GM21390 (cell line): Measurements from ENCODE around the gene CYLC1.
A peak's percentile ranks its signal among the peaks of the same experiment; 100 is the strongest.

Experiments used
- ATAC-seq: cut with Tn5 transposase; IDR thresholded peaks from one replicate; pipeline ENCODE4 v1.9.1; 2021; ENCODE audit not compliant: unreplicated experiment

Gene CYLC1

GRCh38 chrX:83860846-83861245, at the start of gene CYLC1:
Gene CYLC1, plus strand, starts transcription at chrX:83861146. Its CDS starts 37 bp downstream, at chrX:83861183.
- no peak for ATAC-seq

GRCh38 chrX:83819304-83819703, 41.6 kb upstream of the CYLC1 start:
- ATAC-seq = no peak

GRCh38 chrX:83829874-83830273, 31.1 kb upstream of the CYLC1 start:
- ATAC-seq = no peak

GRCh38 chrX:83845397-83845796, 15.5 kb upstream of the CYLC1 start:
- peak; percentile 97 for ATAC-seq

- ATAC-seq = no peak
Measured at GRCh38 chrX:83847339-83847738, 13.6 kb upstream of the CYLC1 start.

GRCh38 chrX:83888585-83888984, 27.6 kb downstream of the CYLC1 start:
- ATAC-seq = no peak

- ATAC-seq = no peak
Measured at GRCh38 chrX:83892433-83892832, 31.5 kb downstream of the CYLC1 start.

- ATAC-seq = no peak
Measured at GRCh38 chrX:83906921-83907320, 46.0 kb downstream of the CYLC1 start.

GRCh38 chrX:83916525-83916924, 55.6 kb downstream of the CYLC1 start:
- ATAC-seq = no peak

GRCh38 chrX:83934220-83934619, 73.3 kb downstream of the CYLC1 start:
- no peak for ATAC-seq
